ENCODE results near the gene SOCS7. TPM values are rescaled to one million over a fixed set of nuclear protein-coding genes. Genes with fewer than 3 reads are reported as not detected.

Gene SOCS7
- total RNA-seq, 4 donors from 2014 or later, result 5.9 to 21.8 (median 15.0) TPM

GRCh38 chr17:38322156-38322779 is 29.4 kb upstream of the SOCS7 start:
- no peaks in the 10 kb centered on the region for H3K27me3 ChIP-seq
- 24 to 26% methylated on average over 4 to 5 of the region's 8 CpGs for WGBS, 2 donors
- H3K4me1 ChIP-seq, result peaks cover 0 to 30% (median 6%) of the 10 kb centered on the region in 3 donors
- no peaks in the 10 kb centered on the region for H3K9me3 ChIP-seq
- no peak for DNase-seq
- no peak overlapping the region for H3K4me3 ChIP-seq
- intact Hi-C loops (cut with DNase I), result no loop called here
- peaks cover 0 to 54% (median 8%) of the 10 kb centered on the region in 3 donors for H3K36me3 ChIP-seq
- TF ChIP-seq CTCF (IDR thresholded peaks at IDR 0.05) (peak in 5 of 6 experiments; percentile 30 to 87 (median 37)), POLR2A (IDR thresholded peaks at IDR 0.05) (no peak)
- H3K27ac ChIP-seq, result no peak overlapping the region

- intact Hi-C loops (cut with DNase I), result no loop called here
- Histone ChIP-seq H3K27ac (no peak overlapping the region), H3K4me3 (no peak overlapping the region), H3K27me3 (no peaks in the 10 kb centered on the region), H3K4me1 (peaks cover 0 to 30% (median 6%) of the 10 kb centered on the region in 3 donors), H3K36me3 (peaks cover 0 to 53% (median 8%) of the 10 kb centered on the region in 3 donors), H3K9me3 (no peaks in the 10 kb centered on the region)
- DNase-seq, result no peak
- TF ChIP-seq POLR2A (IDR thresholded peaks at IDR 0.05), result no peak
- no peak for TF ChIP-seq CTCF (IDR thresholded peaks at IDR 0.05)
- 93 to 96% methylated on average over 1 of the region's 1 CpG for WGBS, 2 donors
Observed at GRCh38 chr17:38322897-38323296, 28.7 kb upstream of the SOCS7 start.

GRCh38 chr17:38324141-38324697 is 27.4 kb upstream of the SOCS7 start:
- Histone ChIP-seq H3K27me3 (peaks cover 0 to 8% (median 0%) of the 10 kb centered on the region in 4 donors), H3K4me1 (peaks cover 0 to 30% (median 6%) of the 10 kb centered on the region in 3 donors), H3K9me3 (no peaks in the 10 kb centered on the region), H3K27ac (no peak overlapping the region), H3K36me3 (peaks cover 0 to 46% (median 7%) of the 10 kb centered on the region in 3 donors), H3K4me3 (no peak overlapping the region)
- no peak for DNase-seq
- intact Hi-C loops (cut with DNase I), result no loop called here
- TF ChIP-seq CTCF (IDR thresholded peaks at IDR 0.05), result no peak
- 71 to 97% methylated on average over 2 to 3 of the region's 3 CpGs for WGBS, 2 donors

GRCh38 chr17:38324772-38325171 is 26.9 kb upstream of the SOCS7 start:
- DNase-seq, result no peak
- Histone ChIP-seq H3K27me3 (peaks cover 0 to 14% (median 0%) of the 10 kb centered on the region in 4 donors), H3K27ac (no peak overlapping the region), H3K36me3 (peaks cover 0 to 40% (median 3%) of the 10 kb centered on the region in 3 donors), H3K4me1 (peaks cover 0 to 27% (median 6%) of the 10 kb centered on the region in 3 donors), H3K4me3 (no peak overlapping the region), H3K9me3 (no peaks in the 10 kb centered on the region)
- intact Hi-C loops (cut with DNase I), result no loop called here
- no peak for TF ChIP-seq CTCF (IDR thresholded peaks at IDR 0.05)
- 82 to 83% methylated on average over 2 of the region's 2 CpGs for WGBS, 2 donors

DNA sequence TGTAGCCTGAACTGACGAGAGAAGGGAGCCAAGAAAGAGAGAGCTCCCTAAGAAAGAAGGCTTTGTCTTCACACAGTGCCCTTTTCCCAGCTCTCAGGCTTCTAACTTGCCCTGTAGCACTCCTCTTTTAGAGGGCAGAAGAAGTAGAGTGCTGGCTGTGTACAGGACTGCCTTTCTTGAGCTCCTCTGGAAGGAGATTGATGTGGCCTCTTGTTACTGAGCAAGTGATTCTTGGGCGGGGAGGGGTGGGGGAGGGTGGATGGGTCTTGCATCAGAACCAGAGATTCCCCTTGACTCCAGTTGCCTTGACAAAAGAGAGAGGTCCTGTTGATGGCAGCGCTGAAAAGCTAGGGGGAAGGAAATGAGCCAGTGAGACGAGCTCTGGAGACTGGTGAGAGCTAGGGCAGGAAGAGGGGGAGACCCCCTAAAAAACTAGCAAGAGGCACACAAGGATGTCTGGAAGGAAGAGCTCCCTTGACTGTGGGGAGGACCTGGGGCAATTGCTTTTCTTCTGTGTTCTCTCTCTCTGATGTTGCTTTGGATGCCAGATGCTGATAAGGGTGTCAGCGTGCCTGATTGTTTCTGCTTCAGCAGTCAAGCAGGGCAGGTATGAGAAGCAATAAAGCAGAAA is 26.3 kb upstream of the SOCS7 start:
- intact Hi-C loops (cut with DNase I), result no loop called here
- 56 to 59% methylated on average over 4 to 5 of the region's 5 CpGs for WGBS, 2 donors
- DNase-seq, result no peak

More for the DNA sequence above, 26.3 kb upstream of the SOCS7 start:
- no peaks in the 10 kb centered on the region for H3K9me3 ChIP-seq
- peaks cover 0 to 20% (median 0%) of the 10 kb centered on the region in 4 donors for H3K27me3 ChIP-seq
- TF ChIP-seq CTCF (IDR thresholded peaks at IDR 0.05), result no peak
- no peak overlapping the region for H3K4me3 ChIP-seq
- peaks cover 0 to 37% (median 3%) of the 10 kb centered on the region in 3 donors for H3K36me3 ChIP-seq
- H3K4me1 ChIP-seq, result peaks cover 0 to 22% (median 6%) of the 10 kb centered on the region in 3 donors
- H3K27ac ChIP-seq, result no peak overlapping the region
